ENCODE data around the gene GRID2.

DNA sequence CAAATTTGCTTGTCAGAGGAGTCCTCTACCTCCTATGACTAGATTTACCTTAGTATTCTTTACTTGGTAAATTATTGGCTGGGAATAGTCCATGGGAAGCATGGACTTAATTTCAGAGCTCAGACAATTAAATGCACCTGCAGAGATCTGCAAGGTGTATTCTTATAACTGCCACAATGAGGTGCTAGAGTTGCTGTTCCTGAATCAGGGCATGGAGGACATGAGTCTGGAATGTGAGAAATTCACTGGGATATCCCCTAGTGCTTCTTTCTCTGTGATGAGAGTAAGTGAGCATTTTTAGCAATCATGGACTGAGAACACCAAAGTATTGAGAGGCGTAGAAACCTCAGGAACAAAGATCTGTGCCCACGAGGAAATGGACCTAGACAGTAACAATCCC, 32.9 kb upstream of the GRID2 start:
- TF ChIP-seq, protein P1, sequence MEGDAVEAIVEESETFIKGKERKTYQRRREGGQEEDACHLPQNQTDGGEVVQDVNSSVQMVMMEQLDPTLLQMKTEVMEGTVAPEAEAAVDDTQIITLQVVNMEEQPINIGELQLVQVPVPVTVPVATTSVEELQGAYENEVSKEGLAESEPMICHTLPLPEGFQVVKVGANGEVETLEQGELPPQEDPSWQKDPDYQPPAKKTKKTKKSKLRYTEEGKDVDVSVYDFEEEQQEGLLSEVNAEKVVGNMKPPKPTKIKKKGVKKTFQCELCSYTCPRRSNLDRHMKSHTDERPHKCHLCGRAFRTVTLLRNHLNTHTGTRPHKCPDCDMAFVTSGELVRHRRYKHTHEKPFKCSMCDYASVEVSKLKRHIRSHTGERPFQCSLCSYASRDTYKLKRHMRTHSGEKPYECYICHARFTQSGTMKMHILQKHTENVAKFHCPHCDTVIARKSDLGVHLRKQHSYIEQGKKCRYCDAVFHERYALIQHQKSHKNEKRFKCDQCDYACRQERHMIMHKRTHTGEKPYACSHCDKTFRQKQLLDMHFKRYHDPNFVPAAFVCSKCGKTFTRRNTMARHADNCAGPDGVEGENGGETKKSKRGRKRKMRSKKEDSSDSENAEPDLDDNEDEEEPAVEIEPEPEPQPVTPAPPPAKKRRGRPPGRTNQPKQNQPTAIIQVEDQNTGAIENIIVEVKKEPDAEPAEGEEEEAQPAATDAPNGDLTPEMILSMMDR (conservative IDR thresholded peaks at IDR 0.05) = peak; percentile 23
- no peak for TF ChIP-seq ZFX (IDR thresholded peaks at IDR 0.05)
